H9 (cell line): ENCODE data around the gene SMCO1. TPM values are rescaled to one million over a fixed set of nuclear protein-coding genes. Genes with fewer than 3 reads are reported as not detected.

Source experiments
- DNase-seq: peaks from one replicate; pipeline ENCODE4 v3.0.0-alpha.2; 2017
- H2AFZ ChIP-seq: one replicate; pipeline ENCODE4 v1.6.1; 2013; ENCODE audit warnings: mild to moderate bottlenecking, low read length, control low read depth, moderate library complexity
- H2AK5ac ChIP-seq: 2 replicates; pipeline ENCODE4 v1.6.1; 2013; ENCODE audit warnings: low read length, control low read depth, mixed read lengths; ENCODE audit not compliant: insufficient read length
- H2BK120ac ChIP-seq: one replicate; pipeline ENCODE4 v1.6.1; 2013; ENCODE audit warnings: low read depth, mild to moderate bottlenecking, low read length, control low read depth, inconsistent platforms; ENCODE audit not compliant: poor library complexity, severe bottlenecking
- H2BK12ac ChIP-seq: 2 replicates; pipeline ENCODE4 v1.6.1; 2013; ENCODE audit warnings: low read length, control low read depth, mixed read lengths, low read depth; ENCODE audit not compliant: insufficient read length
- H2BK15ac ChIP-seq: 2 replicates; pipeline ENCODE4 v1.6.1; 2013; ENCODE audit warnings: low read depth, low read length, control low read depth
- H2BK20ac ChIP-seq: one replicate; pipeline ENCODE4 v1.6.1; 2013; ENCODE audit warnings: low read depth, mild to moderate bottlenecking, low read length, control low read depth, inconsistent platforms; ENCODE audit not compliant: poor library complexity, severe bottlenecking
- H2BK5ac ChIP-seq: 2 replicates; pipeline ENCODE4 v1.6.1; 2013; ENCODE audit warnings: low read length, control low read depth, mixed read lengths; ENCODE audit not compliant: insufficient read length
- H3K14ac ChIP-seq: 2 replicates; pipeline ENCODE4 v1.6.1; 2013; ENCODE audit warnings: low read length, control low read depth; ENCODE audit not compliant: insufficient read depth
- H3K18ac ChIP-seq: 2 replicates; pipeline ENCODE4 v1.6.1; 2013; ENCODE audit warnings: low read depth, mild to moderate bottlenecking, mixed read lengths, low read length, control low read depth; ENCODE audit not compliant: insufficient read length
- H3K23ac ChIP-seq: 2 replicates; pipeline ENCODE4 v1.6.1; 2013; ENCODE audit warnings: low read length, control low read depth, mixed read lengths, low read depth; ENCODE audit not compliant: insufficient read length
- H3K23me2 ChIP-seq: 2 replicates; pipeline ENCODE4 v1.6.1; 2013; ENCODE audit warnings: low read depth, mild to moderate bottlenecking, mixed read lengths, low read length, control low read depth; ENCODE audit not compliant: insufficient read length, poor library complexity, severe bottlenecking
- H3K27ac ChIP-seq: 2 replicates; pipeline ENCODE4 v1.5.1; 2013; ENCODE audit warnings: low read length, control low read depth, mixed read lengths, low read depth; ENCODE audit not compliant: insufficient read length
- H3K27me3 ChIP-seq: 2 replicates; pipeline ENCODE4 v1.6.1; 2013; ENCODE audit warnings: low read length, control low read depth, inconsistent platforms; ENCODE audit not compliant: insufficient read depth
- H3K4ac ChIP-seq: 2 replicates; pipeline ENCODE4 v1.6.1; 2013; ENCODE audit warnings: low read depth, mild to moderate bottlenecking, control low read depth, inconsistent platforms, low read length, moderate library complexity
- H3K4me1 ChIP-seq: 2 replicates; pipeline ENCODE4 v1.6.1; 2013; ENCODE audit warnings: low read length, control low read depth, inconsistent platforms; ENCODE audit not compliant: insufficient read depth
- H3K4me2 ChIP-seq: 2 replicates; pipeline ENCODE4 v1.6.1; 2013; ENCODE audit warnings: low read length, control low read depth, mixed read lengths; ENCODE audit not compliant: insufficient read length, insufficient read depth
- H3K56ac ChIP-seq: 2 replicates; pipeline ENCODE4 v1.6.1; 2013; ENCODE audit warnings: low read depth, mild to moderate bottlenecking, mixed read lengths, low read length, control low read depth; ENCODE audit not compliant: insufficient read length
- H3K79me1 ChIP-seq: 2 replicates; pipeline ENCODE4 v1.6.1; 2013; ENCODE audit warnings: low read depth, mild to moderate bottlenecking, moderate library complexity, low read length, control low read depth, inconsistent platforms; ENCODE audit not compliant: insufficient read depth, poor library complexity, severe bottlenecking
- H3K79me2 ChIP-seq: 2 replicates; pipeline ENCODE4 v1.6.1; 2013; ENCODE audit warnings: low read length, control low read depth, inconsistent platforms; ENCODE audit not compliant: insufficient read depth
- H3K9ac ChIP-seq: 2 replicates; pipeline ENCODE4 v1.6.1; 2013; ENCODE audit warnings: low read length, control low read depth, mixed read lengths; ENCODE audit not compliant: insufficient read length; ENCODE audit errors: extremely low read depth
- H3K9me3 ChIP-seq: one replicate; pipeline ENCODE4 v1.6.1; 2013; ENCODE audit warnings: low read depth, low read length, inconsistent platforms; ENCODE audit not compliant: control insufficient read depth
- H3T11ph ChIP-seq: one replicate; pipeline ENCODE4 v1.6.1; 2013; ENCODE audit warnings: mild to moderate bottlenecking, low read length, control low read depth, inconsistent platforms
- H4K20me1 ChIP-seq: one replicate; pipeline ENCODE4 v1.6.1; 2013; ENCODE audit not compliant: control insufficient read depth, insufficient read length, insufficient read depth
- H4K5ac ChIP-seq: 2 replicates; pipeline ENCODE4 v1.6.1; 2013; ENCODE audit warnings: low read depth, mild to moderate bottlenecking, mixed read lengths, low read length, control low read depth; ENCODE audit not compliant: insufficient read length
- H4K8ac ChIP-seq: replicated peaks from 2 replicates; pipeline ENCODE4 v1.6.1; 2013; ENCODE audit warnings: low read length, control low read depth, mixed read lengths, low read depth; ENCODE audit not compliant: insufficient read length
- H4K91ac ChIP-seq: 2 replicates; pipeline ENCODE4 v1.6.1; 2013; ENCODE audit warnings: low read depth, mild to moderate bottlenecking, moderate library complexity, mixed read lengths, low read length, control low read depth; ENCODE audit not compliant: insufficient read length
- H3K27ac Mint-ChIP-seq, 3 experiments: 2 replicates in 2 of 3; 3 replicates in 1 of 3; pipeline ENCODE4 v1.8.0; 2020 to 2021; ENCODE audit warnings: mixed read lengths in 3 of 3, mild to moderate bottlenecking in 1 of 3, moderate library complexity in 1 of 3
- H3K27me3 Mint-ChIP-seq: 2 replicates; pipeline ENCODE4 v1.8.0; 2021; ENCODE audit warnings: low read depth, mild to moderate bottlenecking, moderate library complexity, mixed read lengths
- H3K36me3 Mint-ChIP-seq, 3 experiments: 2 replicates in 2 of 3; 3 replicates in 1 of 3; pipeline ENCODE4 v1.8.0; 2020 to 2021; ENCODE audit warnings: low read depth in 3 of 3, mixed read lengths in 3 of 3; ENCODE audit not compliant: insufficient read depth in 1 of 3
- H3K4me1 Mint-ChIP-seq, 2 experiments: 2 replicates each; pipeline ENCODE4 v1.8.0; 2020; ENCODE audit warnings: mixed read lengths in 2 of 2
- H3K4me3 Mint-ChIP-seq, 2 experiments: 2 replicates in 1 of 2; 3 replicates in 1 of 2; pipeline ENCODE4 v1.8.0; 2020 to 2021; ENCODE audit warnings: mild to moderate bottlenecking in 2 of 2, mixed read lengths in 2 of 2, moderate library complexity in 1 of 2
- H3K9me3 Mint-ChIP-seq, 2 experiments: 2 replicates in 1 of 2; 3 replicates in 1 of 2; pipeline ENCODE4 v1.8.0; 2020; ENCODE audit warnings: mild to moderate bottlenecking in 2 of 2, mixed read lengths in 2 of 2, moderate library complexity in 1 of 2
- CTCF ChIP-seq: fragments of 200-600 bp; sonication (generic); conservative IDR thresholded peaks from 3 replicates; pipeline ENCODE4 v1.8.0; 2021; ENCODE audit warnings: antibody characterized with exemption, mild to moderate bottlenecking
- WGBS: extraction: QIAGEN DNeasy Blood & Tissue Kit; methylation state at CpG from one replicate; pipeline ENCODE4 v1.1.7; 2013; ENCODE audit warnings: missing lambda C conversion rate, low lambda C conversion rate, mixed read lengths; ENCODE audit not compliant: insufficient read length; ENCODE audit errors: extremely low coverage; 5-methylcytosine and 5-hydroxymethylcytosine counted together
- total RNA-seq: library from RNA; stranded (reverse); gene quantifications from 2 replicates; pipeline ENCODE4 v1.2.1, GENCODE V29; 2021

Gene SMCO1
- total RNA-seq, 1 experiment from 2014 or later: not detected

GRCh38 chr3:196547067-196547466, 31.9 kb upstream of the SMCO1 start:
- Histone ChIP-seq H3K79me1 (no peaks in the 10 kb centered on the region), H3K18ac (no peak overlapping the region), H2BK15ac (no peak overlapping the region), H3K23ac (no peak overlapping the region), H4K20me1 (no peaks in the 10 kb centered on the region), H2AFZ (no peak overlapping the region), H3K14ac (no peak overlapping the region), H2BK120ac (no peak overlapping the region), H2AK5ac (no peak overlapping the region), H2BK5ac (no peak overlapping the region), H3K23me2 (no peaks in the 10 kb centered on the region), H3K4me1 (no peaks in the 10 kb centered on the region), H3K9ac (no peak overlapping the region), H3K27ac (no peak overlapping the region), H2BK12ac (no peak overlapping the region), H4K91ac (no peak overlapping the region), H4K5ac (no peak overlapping the region), H2BK20ac (no peak overlapping the region), H4K8ac (no peak overlapping the region), H3K79me2 (no peaks in the 10 kb centered on the region), H3K27me3 (no peaks in the 10 kb centered on the region), H3T11ph (no peak overlapping the region), H3K56ac (no peak overlapping the region), H3K4ac (no peak overlapping the region), H3K4me2 (no peak overlapping the region), H3K9me3 (no peaks in the 10 kb centered on the region)
- Mint-ChIP-seq H3K4me3 (no peak overlapping the region), H3K9me3 (peaks cover 48 to 51% of the 10 kb centered on the region in 2 experiments), H3K27me3 (peaks cover 9% of the 10 kb centered on the region), H3K36me3 (peaks cover 13 to 24% (median 21%) of the 10 kb centered on the region in 3 experiments), H3K27ac (no peak overlapping the region), H3K4me1 (no peaks in the 10 kb centered on the region)
- no peak for DNase-seq
- TF ChIP-seq CTCF: 0 out of 3 replicates have a peak, but pooled peaks have one; percentile 13
- WGBS: no CpG with 5 or more reads among the region's 2 CpGs
